OCI-LY7 (cell line): ENCODE results near the gene MIOX.

Experiments used
- EZH2phosphoT487 ChIP-seq: fragments of 200-600 bp; sonication (generic); IDR thresholded peaks from 2 replicates; pipeline ENCODE4 v1.6.1; 2018; ENCODE audit warnings: low read depth, borderline replicate concordance, mild to moderate bottlenecking, mixed run types, antibody characterized with exemption, low read length, moderate library complexity, mixed read lengths
- TF ChIP-seq, protein P1 (sequence below): fragments of 200-600 bp; sonication (generic); conservative IDR thresholded peaks from 2 replicates; pipeline ENCODE4 v1.5.1; 2014; ENCODE audit warnings: mild to moderate bottlenecking, antibody characterized with exemption, low read length, moderate library complexity, mixed read lengths

DNA sequence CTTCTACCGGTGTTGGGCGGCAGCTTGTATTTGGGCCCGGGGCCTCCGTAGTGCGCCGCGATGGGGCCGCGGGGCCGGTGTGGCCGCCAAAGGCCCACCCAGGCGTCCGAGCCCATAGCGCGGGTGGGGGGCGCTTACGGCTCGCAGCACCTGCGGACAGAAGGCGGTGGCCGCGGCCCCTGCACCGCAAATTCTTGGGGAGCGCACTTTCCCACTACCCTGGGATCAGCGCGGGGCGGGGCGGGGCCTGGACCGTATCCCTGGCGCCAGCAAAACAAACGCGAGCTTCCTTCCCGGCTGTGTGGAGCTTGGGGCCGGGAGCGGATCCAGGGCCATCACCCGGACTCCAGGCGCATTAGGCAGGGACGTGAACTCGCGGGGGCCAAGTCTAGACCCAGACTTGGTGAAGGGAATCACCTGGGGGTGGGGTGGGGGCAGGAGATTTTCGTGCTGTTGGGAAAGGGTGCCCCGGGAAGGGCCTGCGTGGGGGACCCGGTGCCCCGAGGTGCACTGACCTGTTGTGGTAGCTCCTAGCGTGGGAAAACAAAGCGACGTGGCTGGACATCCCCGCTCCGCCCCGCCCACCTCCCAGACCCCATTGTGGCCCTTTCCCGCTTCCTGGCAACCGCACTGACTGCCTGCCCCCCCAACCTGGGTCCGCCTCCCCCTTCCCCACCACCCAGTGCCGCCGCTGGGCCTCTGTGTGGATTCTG is 45.5 kb downstream of the MIOX start:
- TF ChIP-seq, protein P1, sequence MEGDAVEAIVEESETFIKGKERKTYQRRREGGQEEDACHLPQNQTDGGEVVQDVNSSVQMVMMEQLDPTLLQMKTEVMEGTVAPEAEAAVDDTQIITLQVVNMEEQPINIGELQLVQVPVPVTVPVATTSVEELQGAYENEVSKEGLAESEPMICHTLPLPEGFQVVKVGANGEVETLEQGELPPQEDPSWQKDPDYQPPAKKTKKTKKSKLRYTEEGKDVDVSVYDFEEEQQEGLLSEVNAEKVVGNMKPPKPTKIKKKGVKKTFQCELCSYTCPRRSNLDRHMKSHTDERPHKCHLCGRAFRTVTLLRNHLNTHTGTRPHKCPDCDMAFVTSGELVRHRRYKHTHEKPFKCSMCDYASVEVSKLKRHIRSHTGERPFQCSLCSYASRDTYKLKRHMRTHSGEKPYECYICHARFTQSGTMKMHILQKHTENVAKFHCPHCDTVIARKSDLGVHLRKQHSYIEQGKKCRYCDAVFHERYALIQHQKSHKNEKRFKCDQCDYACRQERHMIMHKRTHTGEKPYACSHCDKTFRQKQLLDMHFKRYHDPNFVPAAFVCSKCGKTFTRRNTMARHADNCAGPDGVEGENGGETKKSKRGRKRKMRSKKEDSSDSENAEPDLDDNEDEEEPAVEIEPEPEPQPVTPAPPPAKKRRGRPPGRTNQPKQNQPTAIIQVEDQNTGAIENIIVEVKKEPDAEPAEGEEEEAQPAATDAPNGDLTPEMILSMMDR, result no peak
- TF ChIP-seq EZH2phosphoT487, result no peak
